ENCODE measurements around the gene PSMA7.
"Not testable (repeated sequence)": the region's sequence is repeated elsewhere in the genome, so short reads cannot be mapped to it uniquely, and the experiment has no call there.

Gene PSMA7

DNA sequence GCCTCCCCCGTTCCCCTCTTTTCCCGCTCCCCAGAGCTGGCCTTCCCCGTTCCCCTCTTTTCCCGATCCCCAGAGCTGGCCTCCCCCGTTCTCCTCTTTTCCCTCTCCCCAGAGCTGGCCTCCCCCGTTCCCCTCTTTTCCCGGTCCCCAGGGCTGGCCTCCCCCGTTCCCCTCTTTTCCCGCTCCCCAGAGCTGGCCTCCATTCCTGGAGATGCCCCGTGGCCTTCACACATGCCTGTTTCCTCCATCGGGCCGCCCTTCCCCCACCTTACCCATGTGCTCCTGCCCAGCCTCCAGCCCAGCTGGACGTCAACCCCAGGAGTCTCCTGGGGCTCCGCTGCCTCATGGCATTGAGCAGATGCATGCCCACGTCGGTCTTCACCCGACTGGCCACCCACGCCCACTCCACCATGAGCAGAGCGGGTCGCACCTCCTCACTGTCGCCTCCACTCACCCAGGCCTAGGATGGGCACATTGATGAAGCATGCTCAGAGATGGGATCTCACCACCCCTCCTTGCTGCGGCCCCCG, 8.7 kb upstream of the PSMA7 start:
- DNase-seq, result no peak

DNA sequence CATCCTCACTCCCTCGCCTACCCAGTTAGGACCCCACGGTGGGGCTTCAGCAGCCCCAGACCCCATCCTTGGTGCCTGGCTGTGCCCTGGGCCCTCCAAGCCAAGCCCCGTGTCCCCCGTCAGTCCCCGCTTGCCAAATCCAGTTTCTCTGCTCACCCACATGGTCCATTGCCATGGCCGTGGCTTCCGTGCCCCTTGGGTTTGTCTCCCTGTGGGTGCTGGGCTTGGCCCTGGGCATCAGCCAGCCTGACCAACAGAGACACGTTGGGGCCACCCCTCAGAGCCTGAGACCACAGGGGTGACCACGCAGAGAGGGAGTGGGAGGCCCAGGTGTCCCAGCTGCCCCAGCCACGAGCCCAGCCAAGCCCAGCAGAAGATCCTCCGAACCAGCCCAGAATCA, 8.0 kb upstream of the PSMA7 start:
- DNase-seq, result no peak

DNA sequence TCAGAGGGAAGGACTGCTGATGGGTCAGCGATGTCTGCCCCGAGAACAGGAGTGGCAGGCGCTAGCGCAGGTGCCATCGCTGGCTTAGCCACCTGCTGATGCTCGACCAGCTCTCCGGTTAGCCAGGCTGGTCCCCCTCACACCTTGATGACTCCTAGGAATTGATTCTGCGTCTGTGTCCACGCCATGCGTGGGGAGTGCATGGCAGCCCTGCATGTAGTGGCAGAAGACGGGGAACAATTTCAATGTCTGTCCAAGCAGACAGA, 7.0 kb upstream of the PSMA7 start:
- no peak for DNase-seq

DNA sequence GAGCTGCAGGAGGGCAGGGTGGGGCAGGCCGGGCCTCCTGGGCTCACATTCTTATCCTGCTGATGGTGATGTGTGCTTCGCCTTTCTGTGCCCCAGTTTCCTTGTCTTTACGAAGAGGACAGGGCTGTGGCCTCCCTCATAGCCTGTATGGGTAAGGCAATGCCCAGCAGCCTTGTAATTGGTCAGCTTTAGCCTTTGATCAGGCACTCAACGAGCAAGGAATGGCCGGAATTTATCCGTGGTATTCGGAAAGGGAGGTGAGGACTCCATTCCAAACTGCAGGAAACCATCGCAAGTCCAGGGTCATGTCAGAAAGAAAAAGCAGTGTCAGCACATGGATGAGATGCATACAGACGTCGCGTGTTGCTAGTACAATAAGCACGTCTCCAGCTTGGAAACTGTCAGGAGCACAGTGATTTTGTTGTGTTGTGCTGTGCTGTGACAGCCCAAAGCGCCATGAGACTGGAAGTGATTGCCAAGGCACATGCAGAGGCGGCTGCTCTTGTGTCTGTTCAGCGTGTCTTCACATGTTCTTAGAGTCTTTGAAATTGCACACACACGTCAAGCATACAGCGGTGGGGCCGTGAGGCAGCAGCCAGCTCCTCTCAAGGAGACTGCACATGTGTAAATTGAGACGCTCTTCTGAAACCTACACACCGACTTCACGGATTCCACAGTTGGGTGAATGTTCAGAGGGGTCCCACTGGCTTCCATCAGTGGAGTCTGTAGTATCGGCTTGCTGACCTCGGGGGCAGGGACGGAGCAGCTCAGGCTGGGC, 6.5 kb upstream of the PSMA7 start:
- DNase-seq, result no peak

DNA sequence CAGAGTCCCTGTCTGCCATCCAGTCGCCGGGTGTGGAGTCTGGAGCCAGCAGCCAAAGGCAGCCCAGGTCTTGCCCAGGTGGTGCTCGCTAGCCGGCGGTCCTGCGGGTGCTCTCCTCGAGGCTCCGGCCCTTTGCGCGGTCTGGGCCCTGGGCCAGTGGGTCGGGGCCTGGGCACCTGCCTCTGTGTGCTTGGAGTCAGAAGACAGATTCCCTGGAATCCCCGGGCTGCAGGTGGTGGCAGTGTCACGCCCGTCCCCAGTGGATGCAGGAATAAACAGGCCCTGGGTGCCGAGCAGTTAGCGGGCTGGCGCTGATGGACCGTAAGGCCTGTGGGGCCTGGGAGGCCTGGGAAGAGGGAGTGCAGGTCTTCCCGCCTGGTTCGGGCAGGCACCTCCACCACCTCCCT, 5.7 kb upstream of the PSMA7 start:
- no peak for DNase-seq

DNA sequence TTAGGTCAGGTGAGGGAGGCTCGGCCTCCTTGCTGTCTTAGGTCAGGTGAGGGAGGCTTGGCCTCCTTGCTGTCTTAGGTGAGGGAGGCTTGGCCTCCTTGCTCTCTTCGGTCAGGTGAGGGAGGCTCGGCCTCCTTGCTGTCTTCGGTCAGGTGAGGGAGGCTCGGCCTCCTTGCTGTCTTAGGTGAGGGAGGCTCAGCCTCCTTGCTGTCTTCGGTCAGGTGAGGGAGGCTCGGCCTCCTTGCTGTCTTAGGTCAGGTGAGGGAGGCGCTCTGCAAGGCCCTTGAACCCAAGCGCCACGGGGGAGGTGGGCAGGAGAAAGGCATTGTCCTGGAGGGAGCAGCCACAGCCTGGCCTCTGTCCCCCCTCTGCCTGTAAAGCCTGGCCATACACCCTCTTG, 5.2 kb upstream of the PSMA7 start:
- DNase-seq, result not testable (repeated sequence)

DNA sequence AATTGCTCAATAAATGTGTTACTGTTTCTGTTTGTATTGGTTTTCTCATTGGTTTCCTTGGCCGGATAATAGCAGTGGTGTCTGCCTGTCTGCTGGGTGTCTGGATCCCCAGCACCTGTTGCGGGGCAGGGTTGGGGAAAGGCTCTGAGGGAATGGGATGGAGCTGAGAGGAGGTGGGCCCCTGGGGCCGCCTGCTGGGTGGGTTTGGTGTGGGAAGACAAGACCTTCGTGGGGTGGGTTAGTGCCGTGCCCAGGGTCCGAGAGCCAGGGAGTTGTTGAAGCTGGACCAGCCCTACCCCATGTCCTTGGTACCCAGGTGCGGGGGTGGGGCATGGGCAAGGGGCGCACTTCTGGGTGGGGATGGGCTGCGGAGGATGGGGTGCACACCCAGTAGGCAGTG, 4.3 kb upstream of the PSMA7 start:
- no peak for DNase-seq

DNA sequence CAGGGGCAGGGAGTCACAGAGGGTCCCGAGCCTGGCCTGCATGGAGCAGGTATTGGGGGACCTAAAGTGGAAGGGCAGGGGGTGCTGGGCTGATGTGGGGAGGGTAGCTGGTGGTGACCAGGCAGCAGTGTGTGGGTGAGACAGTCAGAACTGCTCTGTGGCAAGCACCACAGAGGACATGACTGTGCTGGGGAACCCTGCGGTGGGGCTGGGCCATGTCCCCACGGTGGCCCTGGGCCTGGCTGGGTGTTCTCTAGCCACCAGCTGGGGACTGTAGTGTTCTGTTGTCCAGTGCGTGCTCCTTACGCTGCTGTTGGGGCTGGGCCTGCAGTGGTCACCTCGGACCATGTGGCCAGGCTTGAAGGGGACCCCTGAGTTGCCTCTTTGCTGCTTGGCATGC, 3.9 kb upstream of the PSMA7 start:
- no peak for DNase-seq

DNA sequence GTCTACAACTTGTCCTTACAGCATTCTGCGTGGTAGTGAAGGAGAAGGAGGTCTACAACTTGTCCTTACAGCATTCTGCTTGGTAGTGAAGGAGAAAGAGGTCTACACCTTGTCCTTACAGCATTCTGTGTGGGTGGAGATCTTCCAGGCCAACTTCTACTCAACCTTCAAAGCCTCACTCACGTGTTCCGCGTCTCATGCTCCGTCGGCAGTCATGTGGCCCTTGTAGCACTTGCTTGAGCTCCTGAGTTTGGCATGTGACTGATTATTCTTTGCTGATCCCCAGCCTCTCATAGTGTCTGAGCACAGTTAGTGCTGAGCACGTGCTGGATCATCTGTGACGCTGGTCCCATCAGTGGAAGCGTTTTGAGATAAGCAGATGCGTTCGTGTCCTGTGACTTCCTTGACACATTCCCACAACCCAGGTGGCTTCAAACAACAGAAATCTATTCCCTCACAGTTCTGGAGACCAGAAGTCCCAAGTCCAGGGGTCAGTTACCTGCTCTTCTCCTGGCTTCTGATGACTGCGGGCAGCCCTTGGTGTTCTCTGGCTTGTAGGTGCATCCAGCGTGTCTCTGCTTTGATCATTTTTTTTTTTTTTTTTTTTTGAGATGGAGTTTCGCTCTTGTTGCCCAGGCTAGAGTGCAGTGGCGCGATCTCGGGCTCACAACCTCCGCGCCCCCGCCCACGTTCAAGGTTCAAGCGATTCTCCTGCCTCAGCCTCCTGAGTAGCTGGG, 3.0 kb upstream of the PSMA7 start:
- no peak for DNase-seq

DNA sequence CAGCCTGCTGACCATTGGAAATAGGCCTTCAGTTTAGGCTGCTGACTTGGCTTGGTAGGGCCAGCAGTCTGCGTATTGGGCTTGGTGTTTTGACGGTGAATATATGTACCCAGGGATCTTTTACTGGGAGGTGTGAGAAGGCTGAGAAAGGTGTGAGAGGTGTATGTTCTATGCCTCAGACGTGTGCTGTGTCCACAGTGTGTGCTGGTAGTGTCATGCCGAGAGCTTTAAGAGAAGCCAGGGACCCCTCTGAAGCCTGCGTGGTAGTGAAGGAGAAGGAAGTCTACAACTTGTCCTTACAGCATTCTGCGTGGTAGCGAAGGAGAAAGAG, 2.5 kb upstream of the PSMA7 start:
- no peak for DNase-seq

DNA sequence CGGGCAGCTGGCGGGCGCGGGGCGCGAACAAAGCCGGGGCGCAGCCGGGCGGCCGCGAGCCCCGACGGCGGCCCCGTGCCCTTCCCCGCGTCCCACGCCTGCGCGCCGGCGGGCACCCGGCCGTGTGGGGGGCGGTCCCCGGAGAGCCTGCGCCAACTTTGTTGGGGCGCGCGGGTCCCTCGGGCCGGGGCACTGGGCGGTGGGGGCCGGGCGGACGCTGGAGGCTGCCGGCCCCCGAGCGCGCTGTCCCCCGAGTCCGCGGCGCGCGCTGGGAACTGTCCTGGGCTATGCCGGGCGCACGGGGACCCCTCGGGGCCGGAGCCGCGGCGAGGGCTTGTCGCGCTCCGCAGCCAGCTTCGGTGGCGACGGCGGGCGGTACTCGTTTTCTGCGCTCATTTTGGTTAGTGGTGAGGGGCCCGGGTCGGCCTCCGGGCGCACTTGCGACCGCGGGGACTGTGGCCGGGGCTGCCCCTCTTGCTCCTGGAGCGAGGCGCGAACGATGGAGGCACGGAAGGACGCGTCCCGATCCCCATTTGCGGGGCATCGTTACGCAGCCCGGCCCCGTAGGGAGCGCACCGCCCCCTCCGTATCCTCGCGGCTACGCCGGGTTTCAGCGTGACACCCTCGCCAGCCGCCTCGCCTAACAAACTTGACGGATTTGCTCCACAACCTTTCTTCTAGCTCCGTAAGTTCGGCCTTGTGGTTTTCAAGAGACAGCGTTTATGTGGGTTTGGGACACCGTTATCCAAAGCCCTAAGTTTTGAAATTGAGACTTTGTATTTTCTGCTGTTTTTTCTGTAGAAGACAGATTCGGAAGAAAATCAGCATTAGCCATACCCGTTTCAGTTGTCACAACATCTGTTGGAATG, 997 bp upstream of the PSMA7 start:
- peak; percentile 43 to 60 for DNase-seq

DNA sequence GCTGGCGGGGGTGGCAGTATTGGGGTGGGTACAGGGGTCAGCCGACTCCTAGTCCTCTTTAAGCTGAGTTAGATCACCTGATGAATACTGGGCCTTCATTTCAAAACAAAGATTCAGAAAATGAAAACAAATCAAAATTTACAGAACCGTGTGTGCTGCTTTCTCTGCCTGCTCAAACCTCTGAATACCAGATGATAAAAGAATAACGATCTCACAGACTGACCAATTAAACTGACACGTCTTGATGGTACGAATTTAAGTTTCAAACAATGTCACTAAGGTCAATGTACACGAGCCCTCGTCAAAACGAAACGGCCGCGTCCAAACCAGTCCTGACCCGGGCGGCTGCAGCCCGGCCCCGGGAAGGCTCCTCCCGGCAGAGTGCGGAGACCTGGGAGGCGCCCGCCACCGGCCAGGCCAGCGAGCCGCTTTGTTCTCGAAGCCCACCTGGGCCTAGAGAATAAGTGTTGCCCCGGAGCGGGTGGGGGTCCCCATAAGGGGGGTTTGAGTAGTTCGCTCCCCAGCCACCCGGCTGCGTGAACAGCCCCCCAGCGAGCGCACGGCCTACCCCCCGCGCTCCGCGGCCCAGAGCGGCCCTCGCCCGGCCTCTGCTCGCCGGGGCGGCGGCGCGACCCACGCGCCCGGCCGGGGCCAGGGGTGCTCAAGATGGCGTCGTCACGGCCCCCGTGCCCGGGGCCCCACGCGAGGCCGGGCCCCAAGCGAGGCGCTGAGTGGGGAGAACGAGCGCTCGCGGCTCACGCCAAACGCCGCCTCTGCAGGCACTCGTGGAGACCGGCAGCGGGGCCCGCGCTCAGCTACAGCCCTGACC, 728 bp downstream of the PSMA7 start:
- DNase-seq, result no peak

DNA sequence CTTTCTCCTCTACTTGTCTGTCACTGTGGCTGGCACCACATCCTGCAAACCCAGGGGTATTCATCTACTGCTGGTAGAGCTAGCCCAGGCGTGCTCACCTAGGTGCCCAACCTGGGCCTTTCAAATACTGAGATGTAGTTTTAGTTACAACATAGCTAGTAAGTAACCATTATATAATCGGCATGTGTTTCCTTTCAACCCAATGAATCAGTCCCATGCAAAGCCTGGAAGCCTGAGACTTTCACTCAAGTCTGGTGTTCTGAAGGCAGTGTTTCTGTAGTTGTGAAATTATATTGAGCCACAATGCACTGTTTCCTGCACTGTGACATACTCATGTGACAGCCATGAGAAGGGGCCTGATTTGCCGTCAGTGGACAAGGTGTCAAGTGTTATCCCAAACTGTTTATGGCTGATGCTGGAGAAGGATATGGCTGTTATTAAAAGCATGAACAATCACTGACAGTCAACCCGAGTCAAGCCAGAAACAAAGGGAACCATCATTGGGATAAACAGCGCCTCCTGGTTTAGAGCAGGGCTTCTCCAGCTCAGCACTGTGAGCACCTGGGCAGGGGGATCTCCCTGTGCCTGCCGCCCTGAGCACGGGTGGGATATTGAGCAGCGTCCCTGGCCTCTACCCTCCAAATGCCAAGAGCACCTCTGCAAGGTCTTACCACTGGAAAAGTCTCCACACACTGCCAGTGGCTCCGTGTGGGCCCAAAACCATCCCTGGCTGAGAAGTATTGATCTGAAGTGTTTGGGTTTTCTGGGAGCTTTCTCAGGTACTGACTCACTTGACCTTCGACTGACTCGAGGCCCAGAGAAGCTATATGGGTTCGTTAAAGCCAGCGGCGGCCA, 1.6 kb downstream of the PSMA7 start:
- DNase-seq, result no peak

DNA sequence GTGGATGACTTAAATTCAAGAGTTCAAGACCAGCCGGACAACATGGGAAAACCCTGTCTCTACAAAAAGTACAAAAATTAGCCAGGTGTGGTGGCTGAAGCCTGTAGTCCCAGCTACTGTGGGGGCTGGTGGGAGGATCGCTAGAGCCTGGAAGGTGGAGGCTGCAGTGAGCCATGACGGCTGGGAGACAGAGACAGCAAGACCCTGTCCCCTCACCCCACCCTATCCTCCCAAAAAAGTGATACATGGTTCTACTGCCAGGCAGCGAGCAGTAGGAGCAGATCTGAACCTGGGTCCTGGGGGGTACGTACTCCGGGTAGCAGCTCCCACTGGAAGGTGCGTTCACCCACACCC, 2.2 kb downstream of the PSMA7 start:
- no peak for DNase-seq

DNA sequence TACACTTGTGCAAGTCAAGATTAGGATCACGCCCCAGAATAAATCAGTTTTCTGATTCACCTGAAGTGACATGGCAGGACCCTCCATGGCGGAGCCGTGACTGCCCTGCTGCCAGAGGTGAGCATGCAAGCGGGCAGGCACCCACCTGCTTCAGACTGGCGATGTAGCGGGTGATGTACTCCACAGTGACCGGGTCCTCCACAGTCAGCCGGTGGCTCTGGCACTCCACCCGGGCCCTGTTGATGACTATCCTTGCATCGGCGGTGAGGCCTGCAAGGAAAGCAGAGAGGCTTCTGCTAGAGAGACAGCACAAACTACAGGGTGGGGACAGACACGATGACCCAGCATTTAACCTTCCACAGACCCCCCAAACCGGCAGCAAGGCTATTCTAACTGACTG, 3.6 kb downstream of the PSMA7 start:
- DNase-seq, result no peak

DNA sequence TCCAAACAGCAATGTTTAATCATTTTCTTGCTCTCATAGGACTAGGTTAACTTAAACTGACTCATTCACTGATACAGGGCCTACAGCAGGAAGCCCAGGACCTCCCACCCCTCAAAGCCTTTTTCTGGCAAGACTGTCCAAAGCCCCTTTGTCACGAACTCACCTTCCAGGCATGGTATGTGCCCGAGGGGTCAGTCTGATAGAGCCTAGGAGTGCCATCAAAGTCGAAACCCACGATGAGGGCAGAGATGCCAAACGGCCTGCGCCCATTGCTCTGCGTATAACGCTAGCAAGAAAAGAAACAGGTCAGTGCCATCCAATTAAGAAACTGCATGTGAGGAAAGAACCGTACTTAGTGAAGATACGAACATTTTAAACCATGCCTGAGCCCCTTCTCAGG, 4.3 kb downstream of the PSMA7 start:
- no peak for DNase-seq

DNA sequence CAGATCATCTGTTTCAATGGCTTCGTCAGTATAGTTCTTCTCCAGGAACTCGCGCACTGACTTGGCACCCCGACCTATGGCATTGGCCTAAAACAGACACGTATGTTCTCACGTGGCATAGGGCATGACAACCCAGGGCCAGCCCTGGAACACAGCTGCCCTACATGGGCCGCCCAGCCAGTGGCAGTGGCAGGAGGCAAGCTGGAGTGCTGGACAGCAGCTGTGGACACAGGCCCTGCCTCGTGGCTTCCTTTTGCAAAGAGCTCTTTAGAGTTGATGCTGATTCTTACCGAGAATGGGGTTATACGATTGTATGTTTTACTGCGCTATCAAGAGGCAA, 5.0 kb downstream of the PSMA7 start:
- no peak for DNase-seq

DNA sequence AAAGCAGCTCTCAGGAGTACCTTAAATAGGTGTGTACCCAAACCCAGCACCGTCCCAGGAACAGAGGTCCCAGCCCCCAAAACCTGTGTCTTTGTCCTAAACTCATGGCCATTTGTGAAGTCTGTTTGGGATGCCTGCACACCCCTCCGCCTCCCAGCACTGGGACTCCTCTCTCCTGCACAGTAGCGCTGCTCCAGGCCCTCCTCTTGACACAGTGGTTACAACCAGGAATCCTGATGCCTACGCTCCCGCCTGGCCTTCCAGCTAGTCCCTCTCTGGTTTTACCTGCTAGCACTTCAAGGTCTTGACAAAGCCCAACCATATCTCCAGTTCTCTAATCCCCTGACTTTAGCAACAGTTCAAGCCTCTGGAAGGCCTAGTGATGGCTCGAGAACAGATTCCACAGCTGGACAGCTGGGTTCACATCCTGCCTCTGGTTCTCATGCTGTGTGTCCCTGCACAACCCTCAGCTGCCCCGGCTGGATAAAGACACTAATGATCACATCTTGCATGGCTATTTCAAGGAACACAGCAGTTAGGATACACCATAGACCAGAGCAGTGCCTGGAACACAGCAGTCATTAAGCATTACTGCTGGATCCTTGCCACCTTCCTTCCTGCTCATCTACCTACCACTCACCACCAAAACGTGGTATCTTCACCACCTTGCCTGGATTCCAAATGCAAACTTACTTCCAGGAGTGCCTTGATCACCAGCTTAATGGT, 5.6 kb downstream of the PSMA7 start:
- DNase-seq, result no peak

DNA sequence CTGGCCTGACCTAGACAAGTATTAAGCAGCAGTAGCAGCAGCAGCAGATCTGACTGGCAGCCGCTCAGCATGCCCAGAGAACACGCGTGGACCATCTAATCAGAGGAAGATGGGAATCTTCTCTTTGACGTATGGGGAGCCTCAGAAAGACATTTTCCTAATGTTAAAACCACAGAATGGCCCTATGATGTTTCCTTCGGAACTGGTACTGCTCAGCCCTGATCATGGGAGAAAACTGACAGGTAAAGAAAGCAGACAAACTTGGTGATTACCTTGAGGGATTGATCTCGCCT, 6.2 kb downstream of the PSMA7 start:
- DNase-seq, result no peak

DNA sequence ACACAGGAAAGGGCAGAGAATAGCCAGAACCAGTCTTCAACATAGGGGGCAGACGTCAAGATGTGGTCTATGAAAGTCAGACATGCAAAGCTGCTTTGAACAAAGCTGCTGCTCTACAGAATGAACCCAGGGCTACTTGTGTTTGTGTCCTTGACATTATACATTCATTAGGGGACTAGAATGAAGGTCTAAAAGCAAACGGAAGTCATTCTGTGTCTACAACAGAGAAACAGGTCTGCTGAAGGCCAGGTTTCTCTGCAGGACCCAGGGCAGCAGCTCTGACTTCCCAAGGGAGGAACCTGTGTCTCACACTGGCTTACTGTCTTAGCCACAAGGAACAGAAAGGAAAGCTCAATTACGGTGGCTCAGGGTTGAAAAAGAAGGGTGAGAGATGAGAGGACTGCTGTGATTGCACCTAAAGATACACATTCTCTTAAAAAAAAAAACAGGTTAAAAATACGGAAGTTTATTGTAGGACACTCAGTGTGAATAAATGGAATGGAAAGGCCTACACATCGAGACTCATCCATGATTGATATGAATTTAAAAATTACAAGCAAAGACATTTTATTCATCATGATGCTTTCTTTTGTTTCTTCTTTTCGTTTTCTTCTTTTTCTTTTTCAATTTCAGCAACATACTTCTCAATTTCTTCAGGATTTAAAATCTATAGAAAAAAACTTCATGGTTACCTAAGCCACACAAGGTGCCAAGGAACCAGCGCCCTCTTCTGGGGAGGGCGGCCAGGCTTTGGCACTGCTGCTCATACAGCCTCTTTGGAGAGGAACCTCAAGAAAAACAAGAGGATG, 6.7 kb downstream of the PSMA7 start:
- peak; percentile 59 to 60 for DNase-seq
